ENCODE results near the gene RCHY1.

DNA sequence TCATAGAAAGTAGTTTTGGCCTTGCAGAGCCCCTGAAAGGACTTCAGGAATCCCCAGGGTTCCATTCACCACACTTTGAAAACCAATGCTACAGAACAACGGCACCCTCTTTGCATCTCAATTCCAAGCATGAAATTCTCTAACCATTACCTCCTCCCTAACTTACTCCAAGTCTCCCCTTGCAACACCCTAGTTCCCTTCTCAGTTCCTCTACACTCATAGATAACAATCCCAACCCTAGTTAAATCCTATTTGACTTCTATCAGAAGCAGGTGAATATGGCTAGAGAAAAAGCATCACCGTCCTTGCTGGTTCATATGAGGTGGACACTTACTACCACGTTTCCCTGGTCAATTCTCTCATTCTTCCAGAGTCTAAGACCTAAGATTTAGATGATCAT, 2.4 kb downstream of the RCHY1 start:
- TF ChIP-seq EZH2 (IDR thresholded peaks at IDR 0.05; ENCODE audit: insufficient read depth, poor library complexity, severe bottlenecking), result no peak
- TF ChIP-seq EZH2phosphoT487 (IDR thresholded peaks at IDR 0.05; ENCODE audit: insufficient read depth, low read depth), result no peak

Measured in GM23248 (cell line).